T follicular helper cell (primary cell): ENCODE data around the gene MTA3.

ENCODE experiments used
- DNase-seq: peaks from one replicate; pipeline ENCODE4 v3.0.0-alpha.2; 2020; ENCODE audit warnings: low read depth

The MTA3 gene

DNA sequence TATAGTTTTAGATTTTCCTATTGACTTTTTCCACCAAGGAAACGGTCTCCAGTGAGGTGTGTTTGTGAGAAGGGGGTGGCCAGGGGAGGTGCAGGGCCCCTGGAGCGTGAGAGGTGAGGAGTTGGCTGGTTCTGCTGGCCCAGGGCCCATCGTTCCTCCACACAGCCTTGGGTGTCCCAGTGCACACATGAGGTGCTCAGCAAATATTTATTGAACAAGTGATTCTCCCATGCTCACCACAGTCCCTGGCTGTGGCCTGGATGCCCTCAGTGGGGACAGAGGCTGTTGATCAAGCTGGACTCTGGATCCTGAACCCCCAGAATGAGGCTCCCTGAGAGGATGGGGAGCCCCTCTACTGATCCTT is 219.0 kb downstream of the MTA3 start:
- DNase-seq, result no peak

- DNase-seq, result no peak
Measured at GRCh38 chr2:42787788-42788477, 219.5 kb downstream of the MTA3 start.

GRCh38 chr2:42788478-42788793 is 220.0 kb downstream of the MTA3 start:
- DNase-seq, result no peak

- DNase-seq, result no peak
Measured at GRCh38 chr2:42788882-42789281, 220.4 kb downstream of the MTA3 start.

DNA sequence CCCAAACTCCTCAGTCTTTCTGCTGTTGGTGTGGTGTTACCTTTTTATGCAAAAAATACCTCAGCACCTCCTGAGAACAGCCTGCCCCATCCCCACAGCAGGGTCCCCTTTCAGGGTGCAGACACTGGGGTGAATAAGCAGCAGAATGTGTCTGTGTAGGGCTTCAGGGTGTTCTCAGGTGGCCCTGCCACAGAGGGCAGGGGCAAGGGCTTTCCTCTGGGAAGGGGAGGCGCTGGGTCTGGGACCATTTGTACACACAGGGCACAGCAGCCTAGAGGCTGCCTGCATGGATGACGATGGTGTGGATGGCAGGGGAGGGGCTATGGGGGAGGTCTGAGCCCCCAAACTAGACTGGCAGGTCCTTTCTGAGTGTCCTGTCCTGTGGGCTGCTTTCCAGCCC is 221.3 kb downstream of the MTA3 start:
- DNase-seq, result no peak

DNA sequence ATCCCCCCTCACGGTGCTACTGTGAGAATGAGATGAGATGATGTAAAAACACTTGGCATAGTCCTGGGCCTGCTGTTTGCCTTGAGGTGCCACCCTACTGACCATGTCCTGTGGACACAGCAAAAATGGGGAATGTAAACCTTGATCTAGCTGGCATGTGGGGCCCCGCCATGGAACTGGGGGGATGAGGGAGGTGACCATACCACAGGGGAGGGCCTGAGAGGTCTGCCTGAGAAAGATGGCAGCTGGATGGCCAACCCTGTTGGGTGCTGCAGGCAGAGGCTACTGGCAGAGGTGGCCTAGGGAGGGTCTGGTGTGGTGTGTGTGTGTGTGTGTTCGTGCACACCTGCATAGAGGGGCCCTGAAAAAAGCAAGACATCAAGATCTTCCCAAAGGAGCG is 223.2 kb downstream of the MTA3 start:
- DNase-seq, result no peak

DNA sequence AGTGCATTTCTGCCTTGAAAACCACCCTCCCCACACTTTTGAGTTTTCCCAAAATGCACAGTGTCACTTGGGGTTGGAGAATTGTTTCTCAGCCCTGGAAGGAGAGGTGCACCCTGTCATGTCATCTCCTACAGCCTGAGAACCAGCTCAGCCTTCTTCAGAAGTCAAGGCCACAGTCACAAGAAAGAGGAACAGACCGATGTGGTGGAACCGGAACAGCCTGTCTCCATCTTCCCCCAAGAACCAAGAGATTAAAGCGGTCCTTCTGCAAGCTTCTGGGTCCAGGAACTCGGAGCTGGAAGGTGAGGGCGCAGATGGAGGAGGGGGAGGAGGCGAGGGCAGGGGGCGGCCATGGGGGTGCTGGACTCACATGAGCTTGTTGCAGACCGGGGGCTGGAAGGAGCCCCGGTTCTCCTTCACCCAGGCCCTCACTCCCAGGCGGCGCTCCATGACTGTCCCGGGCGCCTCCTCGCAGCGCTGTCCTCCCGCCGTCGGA is 223.7 kb downstream of the MTA3 start:
- DNase-seq, result no peak

DNA sequence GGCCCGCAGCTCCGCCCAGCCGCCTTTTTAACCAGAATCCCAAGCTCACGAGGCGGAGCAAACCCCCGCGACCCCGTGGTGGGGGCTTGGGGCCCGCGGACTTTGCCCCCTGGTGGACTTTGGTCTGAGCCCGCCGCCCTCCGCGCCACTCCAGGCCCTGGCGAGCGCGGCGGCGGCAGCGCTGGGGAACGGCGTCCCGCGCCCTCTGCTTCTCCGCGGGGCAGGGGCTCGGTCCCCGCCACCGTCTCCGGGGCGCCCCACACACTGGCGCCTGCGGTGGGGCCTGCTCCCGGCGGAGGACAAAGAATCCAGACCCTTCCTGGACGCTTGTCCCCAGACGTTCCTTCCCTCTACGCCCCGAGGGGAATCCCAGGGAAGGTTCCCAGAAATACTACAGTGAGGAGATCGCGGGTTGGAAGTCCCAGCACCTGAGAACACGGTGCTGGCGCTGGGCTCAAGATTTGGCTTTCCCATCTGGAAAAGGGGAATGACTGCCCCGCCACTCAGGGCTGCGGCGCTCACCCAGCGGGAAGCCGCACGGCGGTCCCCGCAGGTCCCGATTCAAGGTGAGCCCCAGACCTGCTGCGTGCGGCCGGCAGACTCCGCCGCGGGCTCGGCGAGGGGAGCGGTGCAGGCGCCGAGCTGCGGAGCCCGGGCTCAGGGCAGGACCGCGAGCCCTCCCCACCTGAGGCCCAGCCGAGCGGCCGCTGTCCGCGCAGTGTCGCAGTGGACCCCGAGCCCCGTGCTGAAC is 224.3 kb downstream of the MTA3 start, which contains the start of gene HAAO:
TSS of gene HAAO (minus strand) at position 1 of the 751 bp plus-strand sequence. CDS start 47 bp downstream, outside the sequence.
- DNase-seq, result no peak

DNA sequence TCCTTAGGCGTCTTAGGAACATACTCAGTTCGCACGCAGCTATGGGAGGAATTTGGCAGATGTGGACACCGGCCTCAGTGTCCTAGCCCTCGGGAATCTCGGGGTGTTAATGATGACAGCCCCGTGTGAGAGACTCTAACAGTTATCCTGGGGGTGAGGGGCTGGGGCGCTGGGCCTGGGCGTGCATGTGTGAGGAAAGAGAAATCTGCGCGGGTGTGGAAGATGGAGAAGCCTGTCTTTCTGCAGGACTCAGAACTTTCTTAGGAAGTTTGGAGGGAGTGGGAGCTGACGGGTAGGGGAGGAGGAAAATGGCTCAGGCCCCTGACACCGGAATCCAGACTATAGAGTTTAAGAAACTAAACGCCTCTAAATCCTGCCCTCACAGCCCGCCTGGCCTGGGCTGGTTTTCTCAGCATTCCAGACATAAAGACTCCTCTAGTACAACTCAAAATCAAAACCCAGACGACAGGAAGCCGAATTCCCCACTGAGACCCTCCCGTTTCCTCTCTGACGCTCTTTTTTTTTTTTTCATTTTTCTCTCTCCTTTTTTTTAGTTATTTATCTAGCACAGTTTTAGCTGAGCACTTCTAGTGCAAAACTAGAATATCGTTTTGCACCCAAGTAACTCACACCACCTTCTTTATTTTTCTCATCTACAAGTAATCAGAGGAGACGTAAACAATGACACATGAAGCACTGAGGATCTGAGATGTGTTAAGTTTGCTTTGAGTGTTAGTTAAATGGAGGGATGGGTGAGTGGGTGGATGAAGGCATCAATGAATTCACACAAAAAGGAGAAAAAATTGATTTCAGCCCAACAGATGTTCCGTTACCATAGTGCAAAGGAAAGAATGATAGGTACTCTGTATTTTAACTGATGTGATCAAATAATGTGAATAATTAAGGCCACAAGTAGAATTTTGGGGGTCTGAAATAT is 225.2 kb downstream of the MTA3 start:
- no peak for DNase-seq

DNA sequence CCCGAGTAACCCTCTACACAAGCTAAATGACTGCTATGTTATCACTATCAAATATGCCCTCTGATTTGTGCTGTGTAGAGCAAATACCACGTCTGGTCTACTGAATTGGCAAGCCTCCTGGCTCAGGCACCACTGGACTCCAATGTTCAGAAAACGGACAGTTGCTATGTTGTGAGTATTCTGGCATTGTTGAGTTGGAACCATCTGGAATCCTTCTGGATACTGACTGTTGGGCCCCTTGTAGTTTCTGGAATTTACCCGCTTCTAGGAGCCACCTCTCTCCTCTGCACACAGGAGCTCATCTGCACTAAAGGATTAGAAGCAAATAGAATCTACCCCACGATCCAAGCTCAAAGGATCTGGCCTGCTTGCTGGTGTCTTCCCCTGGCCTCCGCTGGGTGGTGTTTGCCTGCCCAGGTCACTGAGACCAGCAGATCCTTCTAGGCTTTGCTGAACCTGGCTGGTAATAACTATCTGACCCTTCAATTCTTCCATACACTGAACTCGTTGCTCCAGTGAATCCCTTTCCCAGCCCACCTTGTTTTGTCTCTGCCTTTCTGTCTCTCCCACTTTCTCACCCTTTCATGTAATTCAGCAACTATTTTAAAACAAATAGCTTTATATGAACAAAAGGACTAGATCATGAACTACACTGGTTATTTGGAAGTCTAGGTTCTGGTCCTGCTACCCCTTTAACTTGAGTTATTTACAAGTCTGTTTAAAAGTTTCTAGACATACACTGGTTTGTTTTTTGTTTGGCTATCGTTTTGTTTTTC is 226.0 kb downstream of the MTA3 start:
- no peak for DNase-seq

DNA sequence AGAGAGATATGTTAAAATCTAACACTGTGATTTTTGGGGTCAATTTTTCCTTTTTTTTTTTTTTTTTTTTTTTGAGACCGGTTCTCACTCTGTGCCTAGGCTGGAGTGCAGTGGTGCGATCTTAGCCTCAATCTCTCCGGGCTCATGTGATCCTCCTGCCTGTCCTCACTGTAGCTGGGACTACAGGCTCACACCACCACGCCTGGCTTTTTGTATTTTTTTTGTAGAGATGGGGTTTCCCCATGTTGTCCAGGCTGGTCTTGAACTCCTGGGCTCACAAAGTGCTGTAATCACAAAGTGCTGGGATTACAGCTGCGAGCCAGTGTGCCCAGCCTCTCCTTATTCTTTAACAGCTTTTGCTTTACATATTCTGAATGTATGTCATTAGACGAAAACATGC is 226.8 kb downstream of the MTA3 start:
- no peak for DNase-seq

- no peak for DNase-seq
Measured at GRCh38 chr2:42795841-42796301, 227.4 kb downstream of the MTA3 start.

GRCh38 chr2:42796427-42797248 is 228.2 kb downstream of the MTA3 start:
- no peak for DNase-seq

DNA sequence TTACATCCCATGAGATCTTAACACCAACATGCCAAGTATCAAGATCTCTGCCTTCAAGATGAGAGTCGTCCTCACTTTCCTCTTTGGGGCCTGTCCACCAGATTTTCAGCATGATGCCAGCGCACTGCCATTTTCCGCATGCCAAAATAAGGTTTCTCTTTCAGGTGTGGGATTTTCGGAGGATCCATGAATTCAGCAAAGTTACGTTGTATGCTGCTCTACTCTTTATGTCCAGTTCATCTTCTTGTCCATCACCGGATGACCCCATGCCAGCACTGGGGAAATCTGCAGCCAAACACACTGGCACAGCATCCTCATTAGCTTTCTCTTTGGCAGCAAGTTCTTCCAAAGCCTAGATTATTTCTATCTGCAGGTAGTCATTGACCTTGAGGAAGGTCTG is 228.8 kb downstream of the MTA3 start:
- DNase-seq, result no peak

- no peak for DNase-seq
Measured at GRCh38 chr2:42799881-42800280, 231.4 kb downstream of the MTA3 start.

GRCh38 chr2:42800461-42800962 is 232.1 kb downstream of the MTA3 start:
- no peak for DNase-seq

- no peak for DNase-seq
Measured at GRCh38 chr2:42800981-42801380, 232.5 kb downstream of the MTA3 start.

GRCh38 chr2:42801381-42801780 is 232.9 kb downstream of the MTA3 start:
- DNase-seq, result no peak

DNA sequence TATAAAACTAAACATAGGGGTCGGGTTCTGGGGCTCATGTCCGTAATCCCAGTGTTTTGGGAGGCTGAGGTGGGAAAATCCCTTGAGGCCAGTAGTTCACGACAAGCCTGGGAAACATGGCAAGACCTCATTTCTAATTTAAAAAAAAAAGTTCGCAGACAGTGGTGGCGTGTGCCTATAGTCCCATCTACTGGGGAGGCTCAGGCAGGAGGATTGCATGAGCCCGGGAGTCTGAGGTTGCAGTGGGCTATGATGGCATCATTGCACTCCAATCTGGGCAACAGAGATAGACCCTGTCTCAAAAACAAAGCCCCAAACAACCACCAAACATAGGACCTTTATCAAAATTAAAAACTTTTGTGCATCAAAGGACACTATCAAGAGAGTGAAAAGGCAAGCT is 233.7 kb downstream of the MTA3 start:
- no peak for DNase-seq

DNA sequence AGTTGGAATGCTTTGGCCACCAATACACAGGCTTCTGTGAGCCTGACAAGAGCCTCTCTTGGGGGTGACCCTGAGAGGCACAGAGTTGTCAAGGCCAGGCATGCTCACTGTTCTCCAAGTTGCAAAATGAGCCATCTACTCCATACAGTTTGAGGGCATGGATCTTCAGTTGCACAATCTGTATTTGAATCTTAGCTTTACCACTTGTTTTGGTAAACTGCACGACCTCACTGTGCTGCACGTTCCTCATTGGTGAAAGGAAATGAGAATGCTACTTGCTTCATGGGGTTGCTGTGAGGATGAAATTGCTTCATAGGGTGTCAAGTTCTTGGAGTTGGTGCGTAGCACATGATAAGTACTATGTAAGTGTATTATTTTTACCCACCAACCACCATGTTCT is 235.9 kb downstream of the MTA3 start:
- no peak for DNase-seq

DNA sequence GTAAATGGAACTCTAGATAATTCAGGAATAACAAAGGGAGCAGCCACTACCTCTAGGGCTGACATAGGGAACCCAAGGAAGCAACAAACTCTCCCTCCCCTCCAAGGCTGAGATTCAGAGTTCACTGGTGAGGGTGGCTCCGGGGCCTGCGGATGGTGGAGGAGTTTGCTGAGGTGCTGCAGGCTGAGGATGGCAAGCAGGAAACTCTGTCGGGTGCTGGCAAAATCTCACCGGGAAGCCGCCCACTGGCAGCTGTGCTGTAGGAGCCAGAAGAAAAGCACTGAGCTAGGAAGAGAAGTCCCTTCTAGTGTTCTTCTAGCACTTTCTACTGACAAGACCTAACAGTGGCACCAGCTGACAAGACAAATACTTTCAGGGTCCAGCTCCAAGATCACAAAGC is 236.5 kb downstream of the MTA3 start:
- DNase-seq, result no peak
